Measurements from ENCODE around the gene ERVK3-1. TPM values are rescaled to one million over a fixed set of nuclear protein-coding genes. Genes with fewer than 3 reads are reported as not detected.
"Not testable (repeated sequence)": the region's sequence is repeated elsewhere in the genome, so short reads cannot be mapped to it uniquely, and the experiment has no call there.

ERVK3-1 gene
- total RNA-seq, 1 experiment from 2014 or later = 84.0 TPM

DNA sequence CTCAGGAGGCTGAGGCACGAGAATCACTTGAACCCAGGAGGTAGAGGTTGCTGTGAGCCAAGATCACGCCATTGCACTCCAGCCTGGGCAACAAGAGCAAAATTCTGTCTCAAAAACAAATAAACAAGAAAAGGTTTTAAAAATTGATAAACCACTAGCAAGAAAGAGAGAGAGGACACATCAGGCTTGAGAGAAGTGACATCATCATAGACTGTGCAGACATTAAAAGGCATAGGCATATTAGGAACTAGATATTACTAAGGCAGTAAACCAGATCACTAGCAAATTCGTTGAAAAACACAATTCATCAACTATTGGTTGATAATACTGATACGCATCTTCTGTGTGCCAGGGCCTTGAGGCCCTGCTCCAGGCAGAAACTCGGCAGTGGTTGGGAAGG is 40.4 kb downstream of the ERVK3-1 start:
- BruUV-seq (replicated peaks) = no TSS peak
- Histone ChIP-seq H3K4me1 (ENCODE audit: control insufficient read depth, insufficient read depth, low read length) (peaks cover 8% of the 10 kb centered on the region; the same call in 1 of the 2 replicates), H3K27ac (ENCODE audit: low read length) (no peak overlapping the region), H3K27me3 (ENCODE audit: control insufficient read depth, insufficient read depth, low read length) (no peaks in the 10 kb centered on the region), H3K36me3 (ENCODE audit: control insufficient read depth, insufficient read depth, low read length) (no peaks in the 10 kb centered on the region), H3K4me3 (ENCODE audit: low read depth in 2 of 2, low read length in 2 of 2) (no peak overlapping the region), H3K9me3 (ENCODE audit: control insufficient read depth, insufficient read depth, low read depth, low read length) (no peaks in the 10 kb centered on the region)
- POLR2A ChIA-PET = no interaction called here
- CTCF ChIA-PET = no interaction called here
- TF ChIP-seq POLR2AphosphoS5 (IDR thresholded peaks at IDR 0.05; ENCODE audit: low read depth, low read length) = no peak
- no peak for TF ChIP-seq SIN3A (IDR thresholded peaks at IDR 0.05; ENCODE audit: borderline replicate concordance, insufficient read depth, low read depth, low read length)
- no peak for TF ChIP-seq TCF7L2 (IDR thresholded peaks at IDR 0.05; ENCODE audit: low read depth, low read length)
- TF ChIP-seq, protein P1, sequence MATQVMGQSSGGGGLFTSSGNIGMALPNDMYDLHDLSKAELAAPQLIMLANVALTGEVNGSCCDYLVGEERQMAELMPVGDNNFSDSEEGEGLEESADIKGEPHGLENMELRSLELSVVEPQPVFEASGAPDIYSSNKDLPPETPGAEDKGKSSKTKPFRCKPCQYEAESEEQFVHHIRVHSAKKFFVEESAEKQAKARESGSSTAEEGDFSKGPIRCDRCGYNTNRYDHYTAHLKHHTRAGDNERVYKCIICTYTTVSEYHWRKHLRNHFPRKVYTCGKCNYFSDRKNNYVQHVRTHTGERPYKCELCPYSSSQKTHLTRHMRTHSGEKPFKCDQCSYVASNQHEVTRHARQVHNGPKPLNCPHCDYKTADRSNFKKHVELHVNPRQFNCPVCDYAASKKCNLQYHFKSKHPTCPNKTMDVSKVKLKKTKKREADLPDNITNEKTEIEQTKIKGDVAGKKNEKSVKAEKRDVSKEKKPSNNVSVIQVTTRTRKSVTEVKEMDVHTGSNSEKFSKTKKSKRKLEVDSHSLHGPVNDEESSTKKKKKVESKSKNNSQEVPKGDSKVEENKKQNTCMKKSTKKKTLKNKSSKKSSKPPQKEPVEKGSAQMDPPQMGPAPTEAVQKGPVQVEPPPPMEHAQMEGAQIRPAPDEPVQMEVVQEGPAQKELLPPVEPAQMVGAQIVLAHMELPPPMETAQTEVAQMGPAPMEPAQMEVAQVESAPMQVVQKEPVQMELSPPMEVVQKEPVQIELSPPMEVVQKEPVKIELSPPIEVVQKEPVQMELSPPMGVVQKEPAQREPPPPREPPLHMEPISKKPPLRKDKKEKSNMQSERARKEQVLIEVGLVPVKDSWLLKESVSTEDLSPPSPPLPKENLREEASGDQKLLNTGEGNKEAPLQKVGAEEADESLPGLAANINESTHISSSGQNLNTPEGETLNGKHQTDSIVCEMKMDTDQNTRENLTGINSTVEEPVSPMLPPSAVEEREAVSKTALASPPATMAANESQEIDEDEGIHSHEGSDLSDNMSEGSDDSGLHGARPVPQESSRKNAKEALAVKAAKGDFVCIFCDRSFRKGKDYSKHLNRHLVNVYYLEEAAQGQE (IDR thresholded peaks at IDR 0.05; ENCODE audit: insufficient read depth in 1 of 2, low read depth in 2 of 2, low read length in 1 of 2) = no peak
- TF ChIP-seq, protein P2, sequence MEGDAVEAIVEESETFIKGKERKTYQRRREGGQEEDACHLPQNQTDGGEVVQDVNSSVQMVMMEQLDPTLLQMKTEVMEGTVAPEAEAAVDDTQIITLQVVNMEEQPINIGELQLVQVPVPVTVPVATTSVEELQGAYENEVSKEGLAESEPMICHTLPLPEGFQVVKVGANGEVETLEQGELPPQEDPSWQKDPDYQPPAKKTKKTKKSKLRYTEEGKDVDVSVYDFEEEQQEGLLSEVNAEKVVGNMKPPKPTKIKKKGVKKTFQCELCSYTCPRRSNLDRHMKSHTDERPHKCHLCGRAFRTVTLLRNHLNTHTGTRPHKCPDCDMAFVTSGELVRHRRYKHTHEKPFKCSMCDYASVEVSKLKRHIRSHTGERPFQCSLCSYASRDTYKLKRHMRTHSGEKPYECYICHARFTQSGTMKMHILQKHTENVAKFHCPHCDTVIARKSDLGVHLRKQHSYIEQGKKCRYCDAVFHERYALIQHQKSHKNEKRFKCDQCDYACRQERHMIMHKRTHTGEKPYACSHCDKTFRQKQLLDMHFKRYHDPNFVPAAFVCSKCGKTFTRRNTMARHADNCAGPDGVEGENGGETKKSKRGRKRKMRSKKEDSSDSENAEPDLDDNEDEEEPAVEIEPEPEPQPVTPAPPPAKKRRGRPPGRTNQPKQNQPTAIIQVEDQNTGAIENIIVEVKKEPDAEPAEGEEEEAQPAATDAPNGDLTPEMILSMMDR (IDR thresholded peaks at IDR 0.05) = no peak
- DNase-seq (ENCODE audit: low read depth, low spot score) (no peak), ATAC-seq (no peak)
- intact Hi-C loops (cut with micrococcal nuclease; ENCODE audit: unreplicated experiment) (no loop called here), in situ Hi-C loops (cut with HindIII; ENCODE audit: low pct_unique_long_range_greater_than_20kb, low sequenced_read_pairs) (no loop called here)

DNA sequence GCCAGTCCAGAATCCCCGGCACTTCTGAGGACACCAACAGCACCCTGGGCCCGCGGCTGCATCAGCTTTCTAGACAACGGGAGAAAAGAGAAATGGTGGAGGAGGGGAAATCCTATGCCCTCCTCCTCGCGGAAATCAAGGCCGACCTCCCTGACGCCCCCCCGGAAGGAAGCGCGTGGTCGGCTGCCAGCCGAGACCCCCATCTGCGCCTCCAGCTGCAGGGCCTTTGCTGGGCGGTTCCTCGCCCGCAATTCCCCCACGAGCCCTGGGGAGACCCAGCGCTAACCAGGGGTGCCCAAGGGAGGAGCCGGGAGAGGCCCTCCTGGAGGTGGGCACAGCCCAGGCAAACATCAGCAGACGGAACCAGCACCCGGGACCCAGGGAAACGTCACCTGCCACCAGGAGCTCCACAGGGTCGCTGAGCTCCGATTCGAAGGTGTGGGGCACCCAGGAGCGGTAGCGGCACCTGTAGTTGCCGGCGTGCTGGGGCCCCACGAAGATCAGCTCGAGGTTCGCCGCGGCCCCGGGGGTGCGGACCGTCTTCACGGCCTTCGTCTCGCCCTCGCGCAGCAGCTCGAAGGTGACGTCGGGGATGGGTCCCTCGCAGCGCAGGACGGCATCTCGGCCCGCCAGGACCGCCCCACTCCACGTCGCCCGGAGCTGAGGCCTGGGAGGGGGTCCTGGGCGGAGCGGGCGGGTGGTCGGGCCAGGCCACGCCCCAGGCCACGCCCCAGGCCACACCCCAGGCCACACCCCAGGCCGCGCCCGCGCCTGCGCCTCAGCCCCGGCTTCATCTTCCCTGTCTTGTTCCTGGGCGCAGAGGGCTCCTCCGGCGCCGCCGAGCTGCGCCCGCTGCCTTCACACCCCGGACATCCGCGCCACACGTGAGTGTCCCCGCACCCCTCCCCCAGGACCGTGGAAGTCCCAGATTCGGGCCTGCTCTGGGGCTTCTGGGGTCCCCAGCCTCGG is 42.1 kb downstream of the ERVK3-1 start:
- TSS peak; percentile 94 for BruUV-seq (replicated peaks)
- TF ChIP-seq POLR2AphosphoS5 (IDR thresholded peaks at IDR 0.05; ENCODE audit: low read depth, low read length) (no peak; the same call in 1 of the 2 replicates), SIN3A (IDR thresholded peaks at IDR 0.05; ENCODE audit: borderline replicate concordance, insufficient read depth, low read depth, low read length) (peak; percentile 63; the same call in 1 of the 2 replicates)
- CTCF ChIA-PET = interaction anchor here (0.6 to 0.9 kb wide), 4 partner anchors 151 to 491 kb away, joined by 3 to 9 read pairs (median 5); partner anchors contain the start of gene ZBTB45
- in situ Hi-C loops (cut with HindIII; ENCODE audit: low pct_unique_long_range_greater_than_20kb, low sequenced_read_pairs) = no loop called here
- no peak for DNase-seq (ENCODE audit: low read depth, low spot score)
- POLR2A ChIA-PET = interaction anchor here (0.5 to 2.0 kb wide), 3 partner anchors 15 to 187 kb away, joined by 3 to 16 read pairs (median 5); partner anchors contain the start of gene ZNF497
- no peaks in the 10 kb centered on the region for H3K27me3 ChIP-seq (ENCODE audit: control insufficient read depth, insufficient read depth, low read length)
- H3K36me3 ChIP-seq (ENCODE audit: control insufficient read depth, insufficient read depth, low read length) = no peaks in the 10 kb centered on the region
- H3K27ac ChIP-seq (ENCODE audit: low read length) = peak overlapping the region; percentile 72
- peak; percentile 98 for ATAC-seq
- peak overlapping the region; percentile 63 to 97 for H3K4me3 ChIP-seq (ENCODE audit: low read depth in 2 of 2, low read length in 2 of 2)
- intact Hi-C loops (cut with micrococcal nuclease; ENCODE audit: unreplicated experiment) = no loop called here
- no peaks in the 10 kb centered on the region for H3K9me3 ChIP-seq (ENCODE audit: control insufficient read depth, insufficient read depth, low read depth, low read length)
- H3K4me1 ChIP-seq (ENCODE audit: control insufficient read depth, insufficient read depth, low read length) = peaks cover 8% of the 10 kb centered on the region; the same call in 1 of the 2 replicates

DNA sequence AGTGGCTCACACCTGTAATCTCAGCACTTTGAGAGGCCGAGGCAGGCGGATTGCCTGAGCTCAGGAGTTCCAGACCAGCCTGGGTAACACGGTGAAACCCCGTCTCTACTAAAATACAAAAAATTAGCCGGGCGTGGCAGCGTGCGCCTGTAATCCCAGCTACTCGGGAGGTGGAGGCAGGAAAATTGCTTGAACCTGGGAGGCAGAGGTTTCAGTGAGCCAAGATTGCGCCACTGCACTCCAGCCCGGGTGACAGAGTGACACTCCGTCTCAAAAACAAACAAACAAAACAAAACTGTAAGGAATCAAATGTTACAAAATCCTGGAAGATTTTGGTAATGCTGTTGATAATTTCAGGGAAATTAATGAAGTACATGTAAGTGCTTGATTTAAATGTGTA is 42.9 kb downstream of the ERVK3-1 start:
- H3K27me3 ChIP-seq (ENCODE audit: control insufficient read depth, insufficient read depth, low read length); H3K4me1 ChIP-seq (ENCODE audit: control insufficient read depth, insufficient read depth, low read length); CTCF ChIA-PET; intact Hi-C loops (cut with micrococcal nuclease; ENCODE audit: unreplicated experiment); H3K9me3 ChIP-seq (ENCODE audit: control insufficient read depth, insufficient read depth, low read depth, low read length); H3K36me3 ChIP-seq (ENCODE audit: control insufficient read depth, insufficient read depth, low read length); in situ Hi-C loops (cut with HindIII; ENCODE audit: low pct_unique_long_range_greater_than_20kb, low sequenced_read_pairs); BruUV-seq (replicated peaks); DNase-seq (ENCODE audit: low read depth, low spot score): not testable (repeated sequence)
- peak; percentile 7 for ATAC-seq
- Histone ChIP-seq H3K4me3 (ENCODE audit: low read depth in 2 of 2, low read length in 2 of 2) (peak overlapping the region; percentile 63 to 97), H3K27ac (ENCODE audit: low read length) (peak overlapping the region; percentile 39)
- POLR2A ChIA-PET = interaction anchor here (1.0 to 2.0 kb wide), 2 partner anchors 14 to 15 kb away, joined by 3 to 16 read pairs; partner anchors contain the start of gene ZNF497
